Upper lobe of left lung (tissue), 6 donors: ENCODE results near the gene ABCF3. TPM values are rescaled to one million over a fixed set of nuclear protein-coding genes. Genes with fewer than 3 reads are reported as not detected.

Experiments used
- ATAC-seq, 2 donors: fragments of 200-7000 bp; cut with Tn5 transposase; one replicate each; pipeline ENCODE4 v1.9.1; 2022; ENCODE audit warnings: mild to moderate bottlenecking in 2 of 2, moderate library complexity in 2 of 2; ENCODE audit not compliant: low FRiP score in 2 of 2
- DNase-seq, 2 donors: peaks; one replicate each; pipeline ENCODE4 v3.0.0-alpha.2; 2019 to 2020
- H3K27ac ChIP-seq, 4 donors: fragments of 200-600 bp; sonication (generic); one replicate each; pipeline ENCODE4 v1.5.1; 2016 to 2019
- H3K27me3 ChIP-seq, 4 donors: fragments of 200-600 bp; sonication (generic); one replicate each; pipeline ENCODE4 v1.5.1; 2017 to 2019
- H3K36me3 ChIP-seq, 4 donors: fragments of 200-600 bp; sonication (generic); one replicate each; pipeline ENCODE4 v1.5.1; 2016 to 2019
- H3K4me1 ChIP-seq, 4 donors: fragments of 200-600 bp; sonication (generic); one replicate each; pipeline ENCODE4 v1.5.1; 2018 to 2019
- H3K4me3 ChIP-seq, 4 donors: fragments of 200-600 bp; sonication (generic); one replicate each; pipeline ENCODE4 v1.5.1; 2017 to 2019; ENCODE audit warnings: mild to moderate bottlenecking in 2 of 4, moderate library complexity in 1 of 4
- H3K9me3 ChIP-seq, 4 donors: fragments of 200-600 bp; sonication (generic); one replicate each; pipeline ENCODE4 v1.5.1; 2018 to 2019
- CTCF ChIP-seq, 6 experiments: fragments of 450-650 bp in 4 of 6; fragments of 200-600 bp in 2 of 6; sonication (generic) in 2 of 6; IDR thresholded peaks; one replicate each; pipeline ENCODE4 v1.5.1; 2016 to 2019; ENCODE audit warnings: antibody characterized with exemption in 6 of 6
- EP300 ChIP-seq, 4 donors: sonication (generic); formaldehyde crosslinking; IDR thresholded peaks; one replicate each; pipeline ENCODE4 v1.5.1; 2017; ENCODE audit warnings: antibody characterized with exemption in 4 of 4, control low read depth in 2 of 4
- POLR2A ChIP-seq, 4 donors: fragments of 450-650 bp; IDR thresholded peaks; one replicate each; pipeline ENCODE4 v1.5.1; 2016 to 2017; ENCODE audit warnings: antibody characterized with exemption in 4 of 4, mild to moderate bottlenecking in 2 of 4
- POLR2AphosphoS5 ChIP-seq, 2 donors: sonication (generic); formaldehyde crosslinking; IDR thresholded peaks; one replicate each; pipeline ENCODE4 v1.5.1; 2017; ENCODE audit warnings: antibody characterized with exemption in 2 of 2
- WGBS, 2 donors: methylation state at CpG; one replicate each; pipeline ENCODE4 v1.1.5; 2017 to 2018; 5-methylcytosine and 5-hydroxymethylcytosine counted together
- total RNA-seq, 6 donors: library from RNA; depleted of rRNA in 4 of 6; stranded (reverse); fragments of >200 nt in 4 of 6; gene quantifications; one replicate each; pipeline versions ENCODE4 v1.1.0 to v1.2.1, GENCODE V29; 2016 to 2021
- donor health status: DM: no; HTN: no; CAD: no; lungs with moderate emphysema.
- donor health status: DM: no; HTN: yes; CAD: no; lungs with severe emphysema.

Gene ABCF3
- total RNA-seq, 6 donors from 2014 or later, result 52.6 to 184 (median 73.1) TPM

DNA sequence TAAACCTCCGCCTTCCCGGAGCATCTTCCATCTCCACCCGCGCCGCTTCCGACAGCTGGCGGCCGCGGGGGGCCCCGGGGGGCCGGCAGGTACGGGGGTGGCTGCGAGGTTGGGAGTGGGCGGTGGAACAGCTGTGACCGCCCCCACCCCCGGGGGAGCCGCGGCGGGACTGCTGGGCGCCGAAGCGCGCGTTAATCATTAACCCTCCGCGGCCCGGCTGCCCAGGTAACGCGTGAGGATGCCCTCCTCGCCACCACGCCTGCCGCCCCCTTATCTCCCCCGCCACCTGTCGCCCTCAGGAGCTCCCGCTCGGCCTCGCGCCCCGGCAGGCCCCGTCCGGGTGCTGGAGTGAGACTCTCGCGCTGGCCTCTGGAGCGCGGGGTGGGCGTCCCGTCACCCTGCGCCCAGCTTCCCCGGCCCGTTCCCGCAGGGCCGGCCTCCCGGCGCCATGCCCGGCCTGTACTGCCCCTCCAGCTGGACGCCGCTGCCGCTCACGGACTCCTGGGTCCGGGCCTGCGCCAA lies 44.1 kb downstream of the ABCF3 start:
- ATAC-seq, result no peak
- Histone ChIP-seq H3K27me3 (peaks cover 2 to 38% (median 27%) of the 10 kb centered on the region in 4 donors), H3K36me3 (no peaks in the 10 kb centered on the region), H3K4me1 (peaks cover 22 to 24% (median 22%) of the 10 kb centered on the region in 4 donors), H3K27ac (no peak overlapping the region), H3K4me3 (peak overlapping the region in 3 of 4 donors; percentile 37 to 61 (median 46)), H3K9me3 (no peaks in the 10 kb centered on the region)
- peak in 1 of 2 donors; percentile 84 for DNase-seq
- no peak for TF ChIP-seq CTCF (IDR thresholded peaks at IDR 0.05)
- no peak for TF ChIP-seq EP300 (IDR thresholded peaks at IDR 0.05)
- no peak for TF ChIP-seq POLR2A (IDR thresholded peaks at IDR 0.05)
- no peak for TF ChIP-seq POLR2AphosphoS5 (IDR thresholded peaks at IDR 0.05)
- WGBS, 2 donors, result 0% methylated on average over 11 to 14 of the region's 61 CpGs

GRCh38 chr3:184230603-184231528 lies 44.9 kb downstream of the ABCF3 start:
- no peak for TF ChIP-seq CTCF (IDR thresholded peaks at IDR 0.05)
- no peak for TF ChIP-seq EP300 (IDR thresholded peaks at IDR 0.05)
- no peak for TF ChIP-seq POLR2A (IDR thresholded peaks at IDR 0.05)
- no peak for TF ChIP-seq POLR2AphosphoS5 (IDR thresholded peaks at IDR 0.05)
- H3K4me1 ChIP-seq, result peaks cover 22 to 24% (median 22%) of the 10 kb centered on the region in 4 donors
- 28 to 31% methylated on average over 14 to 16 of the region's 79 CpGs for WGBS, 2 donors
- DNase-seq (peak in 1 of 2 donors; percentile 84), ATAC-seq (no peak)
- H3K9me3 ChIP-seq, result no peaks in the 10 kb centered on the region
- no peak overlapping the region for H3K27ac ChIP-seq
- H3K4me3 ChIP-seq, result peak overlapping the region in 3 of 4 donors; percentile 37 to 61 (median 46)
- H3K27me3 ChIP-seq, result peaks cover 2 to 38% (median 27%) of the 10 kb centered on the region in 4 donors
- H3K36me3 ChIP-seq, result no peaks in the 10 kb centered on the region

- no peaks in the 10 kb centered on the region for H3K9me3 ChIP-seq
- DNase-seq (no peak), ATAC-seq (no peak)
- no peak overlapping the region for H3K27ac ChIP-seq
- peaks cover 2 to 41% (median 27%) of the 10 kb centered on the region in 4 donors for H3K27me3 ChIP-seq
- TF ChIP-seq EP300 (IDR thresholded peaks at IDR 0.05) (no peak), POLR2AphosphoS5 (IDR thresholded peaks at IDR 0.05) (no peak), CTCF (IDR thresholded peaks at IDR 0.05) (no peak), POLR2A (IDR thresholded peaks at IDR 0.05) (no peak)
- H3K4me3 ChIP-seq, result no peak overlapping the region
- H3K36me3 ChIP-seq, result no peaks in the 10 kb centered on the region
- H3K4me1 ChIP-seq, result peaks cover 22 to 24% (median 22%) of the 10 kb centered on the region in 4 donors
- 53 to 69% methylated on average over 3 of the region's 3 CpGs for WGBS, 2 donors
These were observed 45.7 kb downstream of the ABCF3 start for GRCh38 chr3:184231671-184232070.

DNA sequence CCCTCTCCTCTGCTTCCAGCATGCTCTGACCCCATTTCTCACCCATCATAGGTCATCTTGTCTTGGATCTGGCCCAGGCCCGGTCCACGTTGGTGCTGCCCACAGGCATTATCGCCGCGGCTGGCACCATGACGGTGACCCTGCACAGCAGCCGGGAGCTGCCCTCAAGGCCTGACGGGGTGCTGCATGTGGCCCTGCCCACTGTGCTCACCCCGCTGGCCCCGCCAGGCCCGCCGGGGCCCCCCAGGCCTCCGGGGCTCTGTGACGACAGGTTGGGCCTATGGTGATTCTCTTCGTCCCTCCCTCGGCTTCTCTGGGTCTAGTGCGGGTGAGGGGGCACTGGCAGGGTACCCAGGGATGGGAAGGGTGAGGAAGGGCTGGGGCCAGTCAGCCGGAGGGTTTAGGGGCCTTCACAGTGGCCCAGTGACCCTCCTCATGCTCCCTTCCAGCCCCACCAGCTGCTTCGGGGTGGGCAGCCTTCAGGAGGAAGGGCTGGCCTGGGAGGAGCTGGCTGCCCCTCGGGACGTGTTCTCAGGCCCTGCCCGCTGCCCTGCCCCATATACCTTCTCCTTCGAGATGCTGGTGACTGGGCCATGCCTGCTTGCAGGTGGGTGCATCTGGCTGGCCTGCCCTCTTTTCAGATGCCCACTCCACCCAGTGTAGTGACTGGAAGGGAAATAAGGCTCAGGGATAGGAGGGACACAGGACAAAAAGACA lies 47.3 kb downstream of the ABCF3 start:
- 86 to 91% methylated on average over 10 to 23 of the region's 23 CpGs for WGBS, 2 donors

More for the DNA sequence above, 47.3 kb downstream of the ABCF3 start:
- H3K27ac ChIP-seq, result no peak overlapping the region
- H3K4me3 ChIP-seq, result no peak overlapping the region
- ATAC-seq, result no peak
- peaks cover 2 to 33% (median 27%) of the 10 kb centered on the region in 4 donors for H3K27me3 ChIP-seq
- TF ChIP-seq POLR2A (IDR thresholded peaks at IDR 0.05) (no peak), CTCF (IDR thresholded peaks at IDR 0.05) (no peak), EP300 (IDR thresholded peaks at IDR 0.05) (no peak), POLR2AphosphoS5 (IDR thresholded peaks at IDR 0.05) (no peak)
- peak in 1 of 2 donors; percentile 76 for DNase-seq
- no peaks in the 10 kb centered on the region for H3K36me3 ChIP-seq
- H3K4me1 ChIP-seq, result peaks cover 22 to 24% (median 22%) of the 10 kb centered on the region in 4 donors
- H3K9me3 ChIP-seq, result no peaks in the 10 kb centered on the region
